Measurements from ENCODE around the gene PLXDC1.

DNA sequence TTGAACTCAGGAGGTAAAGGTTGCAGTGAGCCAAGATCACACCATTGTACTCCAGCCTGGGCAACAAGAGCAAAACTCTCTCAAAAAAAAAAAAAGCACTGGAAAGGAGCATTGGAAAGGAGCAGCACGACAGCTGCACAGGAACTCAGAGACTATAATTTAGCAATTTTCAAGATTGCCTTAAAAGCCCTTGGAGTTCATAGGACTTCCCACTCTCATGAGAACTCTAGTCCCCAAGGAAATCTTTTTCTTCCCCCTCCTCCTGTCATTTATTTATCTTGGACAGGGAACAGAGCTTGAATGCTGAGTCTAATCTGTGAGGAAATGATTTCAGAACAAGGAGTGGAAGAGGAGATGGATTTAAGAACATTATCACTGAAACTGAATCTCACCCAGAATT lies 69.0 kb downstream of the PLXDC1 start:
- TF ChIP-seq EP300 (IDR thresholded peaks at IDR 0.05; ENCODE audit: borderline replicate concordance) (no peak), YY1 (IDR thresholded peaks at IDR 0.05; ENCODE audit: low read depth) (no peak), TEAD4 (IDR thresholded peaks at IDR 0.05) (no peak), USF1 (IDR thresholded peaks at IDR 0.05) (no peak), RAD21 (IDR thresholded peaks at IDR 0.05; ENCODE audit: low read depth) (no peak), EGR1 (IDR thresholded peaks at IDR 0.05) (no peak), TAF1 (IDR thresholded peaks at IDR 0.05; ENCODE audit: low read depth) (no peak), ZBTB7A (IDR thresholded peaks at IDR 0.05; ENCODE audit: low read depth) (no peak), CEBPB (IDR thresholded peaks at IDR 0.05) (no peak)
- TF ChIP-seq, protein P1, sequence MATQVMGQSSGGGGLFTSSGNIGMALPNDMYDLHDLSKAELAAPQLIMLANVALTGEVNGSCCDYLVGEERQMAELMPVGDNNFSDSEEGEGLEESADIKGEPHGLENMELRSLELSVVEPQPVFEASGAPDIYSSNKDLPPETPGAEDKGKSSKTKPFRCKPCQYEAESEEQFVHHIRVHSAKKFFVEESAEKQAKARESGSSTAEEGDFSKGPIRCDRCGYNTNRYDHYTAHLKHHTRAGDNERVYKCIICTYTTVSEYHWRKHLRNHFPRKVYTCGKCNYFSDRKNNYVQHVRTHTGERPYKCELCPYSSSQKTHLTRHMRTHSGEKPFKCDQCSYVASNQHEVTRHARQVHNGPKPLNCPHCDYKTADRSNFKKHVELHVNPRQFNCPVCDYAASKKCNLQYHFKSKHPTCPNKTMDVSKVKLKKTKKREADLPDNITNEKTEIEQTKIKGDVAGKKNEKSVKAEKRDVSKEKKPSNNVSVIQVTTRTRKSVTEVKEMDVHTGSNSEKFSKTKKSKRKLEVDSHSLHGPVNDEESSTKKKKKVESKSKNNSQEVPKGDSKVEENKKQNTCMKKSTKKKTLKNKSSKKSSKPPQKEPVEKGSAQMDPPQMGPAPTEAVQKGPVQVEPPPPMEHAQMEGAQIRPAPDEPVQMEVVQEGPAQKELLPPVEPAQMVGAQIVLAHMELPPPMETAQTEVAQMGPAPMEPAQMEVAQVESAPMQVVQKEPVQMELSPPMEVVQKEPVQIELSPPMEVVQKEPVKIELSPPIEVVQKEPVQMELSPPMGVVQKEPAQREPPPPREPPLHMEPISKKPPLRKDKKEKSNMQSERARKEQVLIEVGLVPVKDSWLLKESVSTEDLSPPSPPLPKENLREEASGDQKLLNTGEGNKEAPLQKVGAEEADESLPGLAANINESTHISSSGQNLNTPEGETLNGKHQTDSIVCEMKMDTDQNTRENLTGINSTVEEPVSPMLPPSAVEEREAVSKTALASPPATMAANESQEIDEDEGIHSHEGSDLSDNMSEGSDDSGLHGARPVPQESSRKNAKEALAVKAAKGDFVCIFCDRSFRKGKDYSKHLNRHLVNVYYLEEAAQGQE (IDR thresholded peaks at IDR 0.05; ENCODE audit: low read depth), result no peak
- TF ChIP-seq, protein P2, sequence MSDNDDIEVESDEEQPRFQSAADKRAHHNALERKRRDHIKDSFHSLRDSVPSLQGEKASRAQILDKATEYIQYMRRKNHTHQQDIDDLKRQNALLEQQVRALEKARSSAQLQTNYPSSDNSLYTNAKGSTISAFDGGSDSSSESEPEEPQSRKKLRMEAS (IDR thresholded peaks at IDR 0.05), result no peak
